ENCODE measurements around the gene NAPA. TPM values are rescaled to one million over a fixed set of nuclear protein-coding genes. Genes with fewer than 3 reads are reported as not detected.

Gene NAPA
- total and polyA plus RNA-seq, 3 donors from 2014 or later: 194 to 257 (median 227) TPM

- Histone ChIP-seq H3K36me3 (ENCODE audit: low read depth, missing control alignments) (no peaks in the 10 kb centered on the region), H3K27ac (no peak overlapping the region), H3K4me3 (no peak overlapping the region), H3K9me3 (no peaks in the 10 kb centered on the region), H3K27me3 (no peaks in the 10 kb centered on the region), H3K4me1 (peaks cover 14% of the 10 kb centered on the region)
- intact Hi-C loops (cut with DNase I; ENCODE audit: low total_unique reads): no loop called here
- TF ChIP-seq CTCF (IDR thresholded peaks at IDR 0.05) (no peak), POLR2A (IDR thresholded peaks at IDR 0.05) (no peak)
- 21 to 22% methylated on average over 8 to 22 of the region's 22 CpGs for WGBS, 2 donors
- no peak for DNase-seq
These were observed 70.5 kb downstream of the NAPA start for GRCh38 chr19:47444388-47444821.

- Histone ChIP-seq H3K9me3 (no peaks in the 10 kb centered on the region), H3K4me1 (peaks cover 14% of the 10 kb centered on the region), H3K27me3 (no peaks in the 10 kb centered on the region), H3K36me3 (ENCODE audit: low read depth, missing control alignments) (no peaks in the 10 kb centered on the region), H3K4me3 (no peak overlapping the region), H3K27ac (no peak overlapping the region)
- WGBS, 2 donors: 67 to 71% methylated on average over 12 of the region's 12 CpGs
- no peak for TF ChIP-seq CTCF (IDR thresholded peaks at IDR 0.05)
- TF ChIP-seq POLR2A (IDR thresholded peaks at IDR 0.05): no peak
- intact Hi-C loops (cut with DNase I; ENCODE audit: low total_unique reads): no loop called here
- no peak for DNase-seq
These were observed 71.5 kb downstream of the NAPA start for GRCh38 chr19:47443331-47443730.

GRCh38 chr19:47438793-47439220 is 76.1 kb downstream of the NAPA start:
- no peak for DNase-seq
- Histone ChIP-seq H3K9me3 (no peaks in the 10 kb centered on the region), H3K27ac (no peak overlapping the region), H3K36me3 (ENCODE audit: low read depth, missing control alignments) (no peaks in the 10 kb centered on the region), H3K27me3 (no peaks in the 10 kb centered on the region), H3K4me3 (no peak overlapping the region), H3K4me1 (no peaks in the 10 kb centered on the region)
- TF ChIP-seq CTCF (IDR thresholded peaks at IDR 0.05) (no peak), POLR2A (IDR thresholded peaks at IDR 0.05) (no peak)
- 42 to 59% methylated on average over 5 of the region's 5 CpGs for WGBS, 2 donors
- intact Hi-C loops (cut with DNase I; ENCODE audit: low total_unique reads): loop anchor here (5.0 to 10.0 kb wide), 2 partner anchors 76 to 258 kb away; partner anchors contain the start of gene NAPA

Other genes starting within 250 kb of the NAPA start
- 10 to 100 TPM; 20.8 to 29.5 TPM for gene INAFM1, start 240.2 kb downstream of the NAPA start, total RNA-seq
- gene INAFM1, start 240.2 kb downstream of the NAPA start, polyA plus RNA-seq (ENCODE audit: insufficient read depth, low read depth, low replicate concordance): 9.0 TPM
- gene C5AR1, start 205.2 kb downstream of the NAPA start, total RNA-seq: 1 to 10 TPM; 3.9 to 6.1 TPM
- gene C5AR1, start 205.2 kb downstream of the NAPA start, polyA plus RNA-seq (ENCODE audit: insufficient read depth, low read depth, low replicate concordance): 3.5 TPM
- gene C5AR2, start 182.9 kb downstream of the NAPA start, total RNA-seq: 1 to 10 TPM; 2.7 to 3.9 TPM
- 2.8 TPM for gene C5AR2, start 182.9 kb downstream of the NAPA start, polyA plus RNA-seq (ENCODE audit: insufficient read depth, low read depth, low replicate concordance)
- gene DHX34, start 165.7 kb downstream of the NAPA start, total RNA-seq: 100 to 1,000 TPM in 1 of 2 donors, 10 to 100 TPM in 1; 67.5 to 102 TPM
- 55.1 TPM for gene DHX34, start 165.7 kb downstream of the NAPA start, polyA plus RNA-seq (ENCODE audit: insufficient read depth, low read depth, low replicate concordance)
- gene MEIS3, start 95.5 kb downstream of the NAPA start, total RNA-seq: 10 to 100 TPM; 12.5 to 21.3 TPM
- gene MEIS3, start 95.5 kb downstream of the NAPA start, polyA plus RNA-seq (ENCODE audit: insufficient read depth, low read depth, low replicate concordance): 17.4 TPM
- 10 to 100 TPM in 1 of 2 donors, 1 to 10 TPM in 1; 5.0 to 12.9 TPM for gene SLC8A2, start 43.2 kb downstream of the NAPA start, total RNA-seq
- 4.2 TPM for gene SLC8A2, start 43.2 kb downstream of the NAPA start, polyA plus RNA-seq (ENCODE audit: insufficient read depth, low read depth, low replicate concordance)
- gene KPTN, start 30.8 kb downstream of the NAPA start, total RNA-seq: 10 to 100 TPM; 12.9 to 30.0 TPM
- 13.5 TPM for gene KPTN, start 30.8 kb downstream of the NAPA start, polyA plus RNA-seq (ENCODE audit: insufficient read depth, low read depth, low replicate concordance)
- 10 to 100 TPM; 30.4 to 51.5 TPM for gene ZNF541, start 58.1 kb upstream of the NAPA start, total RNA-seq
- 42.0 TPM for gene ZNF541, start 58.1 kb upstream of the NAPA start, polyA plus RNA-seq (ENCODE audit: insufficient read depth, low read depth, low replicate concordance)
- 10 to 100 TPM; 13.5 to 19.2 TPM for gene BICRA, start 94.1 kb upstream of the NAPA start, total RNA-seq
- 9.2 TPM for gene BICRA, start 94.1 kb upstream of the NAPA start, polyA plus RNA-seq (ENCODE audit: insufficient read depth, low read depth, low replicate concordance)
- gene EHD2, start 198.4 kb upstream of the NAPA start, total RNA-seq: 10 to 100 TPM; 26.8 to 33.9 TPM
- gene EHD2, start 198.4 kb upstream of the NAPA start, polyA plus RNA-seq (ENCODE audit: insufficient read depth, low read depth, low replicate concordance): 37.0 TPM
- 100 to 1,000 TPM; 166 to 325 TPM for gene NOP53, start 230.5 kb upstream of the NAPA start, total RNA-seq
- gene NOP53, start 230.5 kb upstream of the NAPA start, polyA plus RNA-seq (ENCODE audit: insufficient read depth, low read depth, low replicate concordance): 309 TPM

Measured in testis (tissue), 3 donors.